HEK293 (cell line): ENCODE results near the gene VARS1.

Experiments
- IKZF3 ChIP-seq: fragments of 450-650 bp; IDR thresholded peaks from 2 replicates; pipeline ENCODE4 v1.5.0; 2018; ENCODE audit warnings: missing biosample characterization, mild to moderate bottlenecking, missing genetic modification characterization, moderate library complexity
- KLF1 ChIP-seq: fragments of 450-650 bp; formaldehyde crosslinking; IDR thresholded peaks from 2 replicates; pipeline ENCODE4 v1.5.1; 2016; ENCODE audit warnings: missing biosample characterization, missing genetic modification characterization
- KLF10 ChIP-seq: fragments of 450-650 bp; IDR thresholded peaks from 2 replicates; pipeline ENCODE4 v1.5.1; 2018; ENCODE audit warnings: missing biosample characterization, mild to moderate bottlenecking, missing genetic modification characterization
- KLF17 ChIP-seq: fragments of 450-650 bp; formaldehyde crosslinking; IDR thresholded peaks from 2 replicates; pipeline ENCODE4 v1.5.1; 2016; ENCODE audit warnings: missing biosample characterization, missing genetic modification characterization
- KLF7 ChIP-seq: fragments of 450-650 bp; formaldehyde crosslinking; IDR thresholded peaks from 2 replicates; pipeline ENCODE4 v1.5.1; 2016; ENCODE audit warnings: missing biosample characterization, missing genetic modification characterization, borderline replicate concordance
- KLF8 ChIP-seq: fragments of 450-650 bp; formaldehyde crosslinking; IDR thresholded peaks from 2 replicates; pipeline ENCODE4 v1.5.1; 2016; ENCODE audit warnings: missing biosample characterization, missing genetic modification characterization
- PRDM6 ChIP-seq: fragments of 450-650 bp; formaldehyde crosslinking; IDR thresholded peaks from 2 replicates; pipeline ENCODE4 v1.5.1; 2017; ENCODE audit warnings: missing biosample characterization, missing genetic modification characterization
- TCF7L2 ChIP-seq: IDR thresholded peaks from 2 replicates; pipeline ENCODE4 v1.6.1; 2011; ENCODE audit warnings: low read depth, mild to moderate bottlenecking, inconsistent platforms, low read length, moderate library complexity, borderline replicate concordance
- ZBTB11 ChIP-seq: fragments of 450-650 bp; formaldehyde crosslinking; conservative IDR thresholded peaks from 2 replicates; pipeline ENCODE4 v1.5.1; 2016; ENCODE audit warnings: low read depth, missing biosample characterization, missing genetic modification characterization
- ZBTB17 ChIP-seq: fragments of 450-650 bp; formaldehyde crosslinking; IDR thresholded peaks from 2 replicates; pipeline ENCODE4 v1.5.1; 2016; ENCODE audit warnings: missing biosample characterization, missing genetic modification characterization
- ZBTB49 ChIP-seq: fragments of 450-650 bp; formaldehyde crosslinking; IDR thresholded peaks from 2 replicates; pipeline ENCODE4 v1.5.1; 2016; ENCODE audit warnings: missing biosample characterization, missing genetic modification characterization, low read depth
- ZBTB8A ChIP-seq: fragments of 450-650 bp; formaldehyde crosslinking; IDR thresholded peaks from 2 replicates; pipeline ENCODE4 v1.5.1; 2016; ENCODE audit warnings: missing biosample characterization, missing genetic modification characterization
- ZEB2 ChIP-seq: fragments of 450-650 bp; formaldehyde crosslinking; IDR thresholded peaks from 2 replicates; pipeline ENCODE4 v1.5.1; 2016; ENCODE audit warnings: missing biosample characterization, missing genetic modification characterization
- ZNF132 ChIP-seq: fragments of 450-650 bp; formaldehyde crosslinking; IDR thresholded peaks from 2 replicates; pipeline ENCODE4 v1.5.1; 2017; ENCODE audit warnings: missing biosample characterization, missing genetic modification characterization, borderline replicate concordance
- ZNF239 ChIP-seq: fragments of 450-650 bp; formaldehyde crosslinking; IDR thresholded peaks from 2 replicates; pipeline ENCODE4 v1.5.1; 2016; ENCODE audit warnings: missing biosample characterization, missing genetic modification characterization
- ZNF26 ChIP-seq: fragments of 450-650 bp; formaldehyde crosslinking; IDR thresholded peaks from 2 replicates; pipeline ENCODE4 v1.5.1; 2016; ENCODE audit warnings: missing biosample characterization, missing genetic modification characterization
- ZNF37A ChIP-seq: fragments of 450-650 bp; IDR thresholded peaks from 2 replicates; pipeline ENCODE4 v1.5.1; 2018; ENCODE audit warnings: missing biosample characterization, missing genetic modification characterization
- ZNF488 ChIP-seq: fragments of 450-650 bp; formaldehyde crosslinking; IDR thresholded peaks from 2 replicates; pipeline ENCODE4 v1.5.1; 2016; ENCODE audit warnings: missing biosample characterization, missing genetic modification characterization
- ZNF585B ChIP-seq: fragments of 450-650 bp; formaldehyde crosslinking; IDR thresholded peaks from 2 replicates; pipeline ENCODE4 v1.5.1; 2016; ENCODE audit warnings: missing biosample characterization, missing genetic modification characterization
- ZNF677 ChIP-seq: fragments of 450-650 bp; IDR thresholded peaks from 2 replicates; pipeline ENCODE4 v1.5.0; 2018; ENCODE audit warnings: missing biosample characterization, mild to moderate bottlenecking, missing genetic modification characterization, moderate library complexity
- ZNF792 ChIP-seq: fragments of 450-650 bp; formaldehyde crosslinking; IDR thresholded peaks from 2 replicates; pipeline ENCODE4 v1.5.1; 2016; ENCODE audit warnings: missing biosample characterization, missing genetic modification characterization
- ZSCAN18 ChIP-seq: fragments of 450-650 bp; formaldehyde crosslinking; IDR thresholded peaks from 2 replicates; pipeline ENCODE4 v1.5.1; 2016; ENCODE audit warnings: missing biosample characterization, missing genetic modification characterization
- TF ChIP-seq, protein P1 (sequence below): fragments of 450-650 bp; formaldehyde crosslinking; IDR thresholded peaks from 2 replicates; pipeline ENCODE4 v1.5.1; 2016; ENCODE audit warnings: missing biosample characterization, missing genetic modification characterization

Gene VARS1

DNA sequence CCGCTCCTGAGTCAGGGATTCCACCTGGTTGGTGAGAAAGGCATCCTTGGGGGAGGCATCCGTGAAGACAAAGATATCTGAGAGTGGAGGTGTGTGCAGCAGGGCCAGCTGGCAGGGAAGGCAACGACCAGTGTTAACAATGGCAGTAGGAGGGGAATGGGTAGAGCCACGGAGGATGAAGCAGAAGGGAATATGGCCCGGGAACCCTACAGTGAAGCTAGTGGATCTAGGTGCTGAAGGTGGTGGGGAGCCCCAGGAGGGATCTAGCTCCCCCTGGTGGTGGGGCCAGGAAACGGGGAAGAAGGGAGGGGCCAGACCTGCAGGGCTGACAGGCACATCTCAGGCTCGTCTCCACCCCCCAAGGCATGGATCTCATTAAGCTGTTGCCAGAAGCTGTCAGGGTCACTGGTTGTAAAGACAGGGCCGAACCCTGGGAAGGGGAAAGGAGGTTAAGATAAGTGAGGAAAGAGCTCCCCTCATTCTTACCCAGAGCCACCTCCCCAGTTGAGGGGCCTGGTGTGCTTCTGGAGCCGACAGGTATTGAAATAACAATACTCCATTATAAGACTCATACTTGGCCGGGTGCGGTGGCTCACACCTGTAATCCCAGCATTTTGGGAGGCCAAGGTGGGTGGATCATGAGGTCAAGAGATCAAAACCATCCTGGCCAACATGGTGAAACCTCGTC lies 25.7 kb downstream of the VARS1 start (continued):
- TF ChIP-seq KLF17 (tag by site-specific recombination) (peak; percentile 45; the same call in 1 of the 2 replicates), PRDM6 (tag by site-specific recombination) (no peak), ZSCAN18 (tag by site-specific recombination) (no peak), ZNF239 (no peak), KLF7 (tag by site-specific recombination) (no peak), KLF8 (tag by site-specific recombination) (no peak), ZNF37A (tag by site-specific recombination) (no peak), ZNF677 (tag by site-specific recombination) (no peak), KLF10 (tag by site-specific recombination) (no peak), ZNF488 (tag by site-specific recombination) (no peak), ZBTB17 (peak; percentile 56; the same call in 1 of the 2 replicates), ZBTB11 (no peak), ZNF585B (no peak), ZNF792 (tag by site-specific recombination) (no peak), ZBTB8A (tag by site-specific recombination) (0 out of 2 replicates have a peak, but pooled peaks have one; percentile 36), ZNF132 (tag by site-specific recombination) (no peak), KLF1 (peak; percentile 65), IKZF3 (no peak), TCF7L2 (no peak), ZBTB49 (tag by site-specific recombination) (no peak), ZNF26 (tag by site-specific recombination) (no peak), ZEB2 (tag by site-specific recombination) (0 out of 2 replicates have a peak, but pooled peaks have one; percentile 49)
- TF ChIP-seq, protein P1, sequence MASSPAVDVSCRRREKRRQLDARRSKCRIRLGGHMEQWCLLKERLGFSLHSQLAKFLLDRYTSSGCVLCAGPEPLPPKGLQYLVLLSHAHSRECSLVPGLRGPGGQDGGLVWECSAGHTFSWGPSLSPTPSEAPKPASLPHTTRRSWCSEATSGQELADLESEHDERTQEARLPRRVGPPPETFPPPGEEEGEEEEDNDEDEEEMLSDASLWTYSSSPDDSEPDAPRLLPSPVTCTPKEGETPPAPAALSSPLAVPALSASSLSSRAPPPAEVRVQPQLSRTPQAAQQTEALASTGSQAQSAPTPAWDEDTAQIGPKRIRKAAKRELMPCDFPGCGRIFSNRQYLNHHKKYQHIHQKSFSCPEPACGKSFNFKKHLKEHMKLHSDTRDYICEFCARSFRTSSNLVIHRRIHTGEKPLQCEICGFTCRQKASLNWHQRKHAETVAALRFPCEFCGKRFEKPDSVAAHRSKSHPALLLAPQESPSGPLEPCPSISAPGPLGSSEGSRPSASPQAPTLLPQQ, result 0 out of 2 replicates have a peak, but pooled peaks have one; percentile 31
